Mammary epithelial cell (primary cell): ENCODE results near the gene FBXO36.
"Not testable (repeated sequence)": the region's sequence is repeated elsewhere in the genome, so short reads cannot be mapped to it uniquely, and the experiment has no call there.

Experiments
- CTCF ChIP-seq, 2 donors: IDR thresholded peaks in 1 of 2; conservative IDR thresholded peaks in 1 of 2; 2 replicates each; pipeline ENCODE4 v1.5.1; 2011 to 2012; ENCODE audit warnings: inconsistent platforms in 2 of 2, low read length in 2 of 2, mild to moderate bottlenecking in 2 of 2, control low read depth in 1 of 2, low read depth in 1 of 2; ENCODE audit not compliant: insufficient read depth in 1 of 2; ENCODE audit errors: extremely low read depth in 1 of 2
- EZH2 ChIP-seq: IDR thresholded peaks from 2 replicates; pipeline ENCODE4 v1.6.1; 2012; ENCODE audit warnings: low read length, inconsistent platforms, borderline replicate concordance

GRCh38 chr2:229900514-229900913 is 21.8 kb upstream of the FBXO36 start:
- TF ChIP-seq CTCF (conservative IDR thresholded peaks at IDR 0.05 in 1 of 2, IDR thresholded peaks at IDR 0.05 in 1 of 2; ENCODE audit: extremely low read depth in 1 of 2, insufficient read depth in 1 of 2, low read depth in 1 of 2, low read length in 2 of 2); EZH2: not testable (repeated sequence)
